HepG2 (cell line): Measurements from ENCODE around the gene KRTAP5-4. TPM values are rescaled to one million over a fixed set of nuclear protein-coding genes. Genes with fewer than 3 reads are reported as not detected.
A peak's percentile ranks its signal among the peaks of the same experiment; 100 is the strongest.
"Not testable (repeated sequence)": the region's sequence is repeated elsewhere in the genome, so short reads cannot be mapped to it uniquely, and the experiment has no call there.

Experiments used
- ATAC-seq: fragments of 200-7000 bp; cut with Tn5 transposase; 3 replicates; pipeline ENCODE4 v1.9.1; 2020; ENCODE audit warnings: mild to moderate bottlenecking, moderate library complexity
- BruUV-seq: library from RNA; stranded (reverse); fragments of 400-500 nt; replicated peaks from 2 replicates; lab custom pipeline; 2021; lab: Mats Ljungman, UMichigan
- CTCF ChIA-PET: fragments of 300-600 bp; formaldehyde crosslinking; extraction: SDS; loops from one replicate; lab custom pipeline; 2021; ENCODE audit warnings: low total read pairs, inconsistent platforms, low intra/inter-chr PET ratio; lab: Yijun Ruan, JAX
- POLR2A ChIA-PET: fragments of 350-600 bp; sonication (Branson Sonifier 250); formaldehyde crosslinking; loops from one replicate; lab custom pipeline; 2020; ENCODE audit warnings: antibody characterized with exemption, inconsistent platforms; lab: Yijun Ruan, JAX
- DNase-seq: peaks from one replicate; pipeline ENCODE4 v3.0.0-alpha.2; 2015; ENCODE audit warnings: low spot score
- FAIRE-seq: peaks from 3 replicates; lab custom pipeline; 2011; peaks lifted over from hg19 to GRCh38; lab: Jason Lieb, UNC
- H2AFZ ChIP-seq: one replicate; pipeline ENCODE4 v1.6.1; 2011; ENCODE audit warnings: low read length, inconsistent platforms
- H3K27ac ChIP-seq: fragments of 300-600 bp; 3 replicates; pipeline ENCODE4 v1.8.0; 2011; ENCODE audit warnings: mixed run types, mild to moderate bottlenecking, mixed read lengths, low read length, inconsistent platforms; ENCODE audit not compliant: insufficient read depth; ENCODE audit errors: extremely low read length
- H3K27me3 ChIP-seq, 2 experiments: fragments of 200-600 bp in 1 of 2; 2 replicates in 1 of 2; 3 replicates in 1 of 2; pipeline versions ENCODE4 v1.6.0 to v1.8.0; 2011; ENCODE audit warnings: low read length in 2 of 2, mild to moderate bottlenecking in 2 of 2, moderate library complexity in 2 of 2, inconsistent platforms in 1 of 2; ENCODE audit not compliant: insufficient read depth in 2 of 2, control insufficient read depth in 1 of 2
- H3K36me3 ChIP-seq, 2 experiments: fragments of 200-600 bp in 1 of 2; replicated peaks in 1 of 2; 2 replicates in 1 of 2; 3 replicates in 1 of 2; pipeline versions ENCODE4 v1.5.1 to v1.8.0; 2011; ENCODE audit warnings: low read length in 2 of 2, inconsistent platforms in 1 of 2; ENCODE audit not compliant: insufficient read depth in 2 of 2, control insufficient read depth in 1 of 2
- H3K4me1 ChIP-seq: 2 replicates; pipeline ENCODE4 v1.5.1; 2012; ENCODE audit warnings: low read length, inconsistent platforms; ENCODE audit not compliant: insufficient read depth
- H3K4me2 ChIP-seq: 2 replicates; pipeline ENCODE4 v1.6.0; 2011; ENCODE audit warnings: low read depth, low read length, inconsistent platforms
- H3K4me3 ChIP-seq, 3 experiments: fragments of 200-600 bp in 1 of 3; sonication (generic), shearing (Covaris generic) in 1 of 3; replicated peaks in 1 of 3; 2 replicates each; pipeline ENCODE4 v1.5.1; 2011 to 2016; ENCODE audit warnings: low read length in 3 of 3, inconsistent platforms in 2 of 3, low read depth in 2 of 3, mild to moderate bottlenecking in 2 of 3, control low read depth in 1 of 3, mixed read lengths in 1 of 3; ENCODE audit not compliant: insufficient read depth in 1 of 3
- H3K79me2 ChIP-seq: one replicate; pipeline ENCODE4 v1.6.1; 2011; ENCODE audit warnings: low read length, inconsistent platforms; ENCODE audit not compliant: insufficient read depth
- H3K9ac ChIP-seq: 2 replicates; pipeline ENCODE4 v1.6.0; 2011; ENCODE audit warnings: mild to moderate bottlenecking, low read depth, low read length, inconsistent platforms; ENCODE audit not compliant: insufficient read depth
- H3K9me3 ChIP-seq: 2 replicates; pipeline ENCODE4 v1.5.1; 2012; ENCODE audit warnings: mild to moderate bottlenecking, low read length
- H4K20me1 ChIP-seq: 2 replicates; pipeline ENCODE4 v1.6.0; 2011; ENCODE audit warnings: inconsistent platforms, mild to moderate bottlenecking, low read length, moderate library complexity; ENCODE audit not compliant: insufficient read depth
- ASH2L ChIP-seq: fragments of 300-600, 200-600 bp; sonication (generic); IDR thresholded peaks from 2 replicates; pipeline ENCODE4 v1.7.0; 2017; ENCODE audit warnings: low read depth, mild to moderate bottlenecking, moderate library complexity, mixed read lengths, low read length; ENCODE audit not compliant: insufficient read length
- CCDC6 ChIP-seq: sonication (generic); formaldehyde crosslinking; IDR thresholded peaks from 2 replicates; pipeline ENCODE4 v1.8.1; 2022; ENCODE audit warnings: mild to moderate bottlenecking, missing genetic modification reagents, moderate library complexity
- CREB3 ChIP-seq: sonication (generic); formaldehyde crosslinking; IDR thresholded peaks from 2 replicates; pipeline ENCODE4 v1.5.0; 2020; ENCODE audit warnings: missing genetic modification reagents
- DR1 ChIP-seq: sonication (generic); formaldehyde crosslinking; IDR thresholded peaks from 2 replicates; pipeline ENCODE4 v1.8.0; 2021; ENCODE audit warnings: mild to moderate bottlenecking, missing genetic modification reagents, inconsistent platforms
- HIVEP1 ChIP-seq: sonication (generic); formaldehyde crosslinking; IDR thresholded peaks from 2 replicates; pipeline ENCODE4 v1.4.0; 2020; ENCODE audit warnings: mild to moderate bottlenecking, missing genetic modification reagents
- HNRNPUL1 ChIP-seq: fragments of 200-400 bp; formaldehyde crosslinking; IDR thresholded peaks from 2 replicates; pipeline ENCODE4 v1.6.1; 2017; ENCODE audit warnings: low read depth, mild to moderate bottlenecking, low read length, moderate library complexity
- MIXL1 ChIP-seq: IDR thresholded peaks from 2 replicates; pipeline ENCODE4 v1.6.1; 2016
- MNT ChIP-seq: fragments of 450-650 bp; IDR thresholded peaks from 2 replicates; pipeline ENCODE4 v1.6.1; 2016
- MXD1 ChIP-seq: sonication (generic); formaldehyde crosslinking; IDR thresholded peaks from 2 replicates; pipeline ENCODE4 v1.4.0; 2020; ENCODE audit warnings: mild to moderate bottlenecking, missing genetic modification reagents
- NAIF1 ChIP-seq: sonication (generic); formaldehyde crosslinking; IDR thresholded peaks from 2 replicates; pipeline ENCODE4 v1.5.0; 2020; ENCODE audit warnings: mild to moderate bottlenecking, missing genetic modification reagents, borderline replicate concordance
- SNAPC5 ChIP-seq: sonication (generic); formaldehyde crosslinking; IDR thresholded peaks from 2 replicates; pipeline ENCODE4 v1.8.1; 2023; ENCODE audit warnings: mild to moderate bottlenecking, missing genetic modification reagents, borderline replicate concordance
- ZBTB26 ChIP-seq: IDR thresholded peaks from 2 replicates; pipeline ENCODE4 v1.6.1; 2016; ENCODE audit warnings: missing compliant biosample characterization, missing genetic modification reagents, borderline replicate concordance
- ZNF350 ChIP-seq: sonication (generic); formaldehyde crosslinking; IDR thresholded peaks from 2 replicates; pipeline ENCODE4 v1.4.0; 2020; ENCODE audit warnings: mild to moderate bottlenecking, low read depth, missing genetic modification reagents, borderline replicate concordance
- ZNF354B ChIP-seq: sonication (generic); formaldehyde crosslinking; IDR thresholded peaks from 2 replicates; pipeline ENCODE4 v1.8.0; 2022; ENCODE audit warnings: mild to moderate bottlenecking, missing genetic modification reagents
- ZNF788 ChIP-seq: sonication (generic); formaldehyde crosslinking; IDR thresholded peaks from 2 replicates; pipeline ENCODE4 v1.5.0; 2020; ENCODE audit warnings: mild to moderate bottlenecking, missing genetic modification reagents, borderline replicate concordance
- whole genome bisulfite sequencing: methylation state at CpG from one replicate; pipeline ENCODE4 v1.1.6; 2017; ENCODE audit warnings: low lambda C conversion rate; 5-methylcytosine and 5-hydroxymethylcytosine counted together
- in situ Hi-C: cut with HindIII; loops from 2 replicates; pipeline ENCODE4 v1.10.0; 2017; ENCODE audit warnings: low pct_unique_long_range_greater_than_20kb; ENCODE audit not compliant: extremely low pct_ligation_motif_present
- intact Hi-C: fragments of 100-400 bp; cut with micrococcal nuclease; formaldehyde crosslinking; loops from one replicate; pipeline ENCODE4 v1.10.0; 2022; ENCODE audit not compliant: unreplicated experiment
- polyA plus RNA-seq, 8 experiments: library from polyadenylated mRNA; depleted of rRNA in 3 of 8; stranded (reverse) in 7 of 8; unstranded in 1 of 8; fragments of >200 nt; fragmentation: Illumina TruSeq in 4 of 8; extraction: Trizol in 4 of 8; gene quantifications; 2 replicates each; pipeline versions ENCODE4 v1.2.1 to v1.2.3, GENCODE V29; 2011 to 2016; ENCODE audit warnings: low read depth in 4 of 8, missing spikeins in 1 of 8, mixed read lengths in 1 of 8; ENCODE audit not compliant: insufficient read depth in 1 of 8
- total RNA-seq, 5 experiments: library from RNA; depleted of rRNA; stranded (reverse); fragments of >200 nt; fragmentation: Illumina TruSeq; extraction: Trizol; gene quantifications; 2 replicates each; pipeline ENCODE4 v1.2.3, GENCODE V29; 2016; ENCODE audit warnings: low read depth in 1 of 5

Gene KRTAP5-4
- total and polyA plus RNA-seq, 2 of the 13 experiments (the other 11 are each of a cell fraction or from before 2014, with no cell fraction given) = not detected

- FAIRE-seq, H3K27ac ChIP-seq, H3K9me3 ChIP-seq, H3K9ac ChIP-seq, H3K4me2 ChIP-seq, CTCF ChIA-PET, H3K79me2 ChIP-seq, H3K36me3 ChIP-seq, BruUV-seq, ATAC-seq, H2AFZ ChIP-seq, intact Hi-C loops, DNase-seq, POLR2A ChIA-PET, in situ Hi-C loops, H4K20me1 ChIP-seq, H3K4me3 ChIP-seq: not testable (repeated sequence)
- 6% methylated on average over 3 of the region's 3 CpGs for WGBS
- Histone ChIP-seq H3K27me3 (peaks cover 0 to 21% of the 10 kb centered on the region in 2 experiments; a peak in 3 of 5 replicates), H3K4me1 (peaks cover 11% of the 10 kb centered on the region)
- TF ChIP-seq MNT = peak; percentile 91
Measured at GRCh38 chr11:1598406-1598805, 23.5 kb downstream of the KRTAP5-4 start.

GRCh38 chr11:1597994-1598380 is 24.0 kb downstream of the KRTAP5-4 start, which contains the start of gene KRTAP5-2:
Gene KRTAP5-2 (minus strand): TSS chr11:1598294. CDS start chr11:1598250, 44 bp downstream.
- no peaks in the 10 kb centered on the region for H3K36me3 ChIP-seq
- BruUV-seq = no TSS peak
- CTCF ChIA-PET = no interaction called here
- DNase-seq (no peak), ATAC-seq (no peak), FAIRE-seq (no peak)
- peaks cover 0 to 21% of the 10 kb centered on the region in 2 experiments; a peak in 3 of 5 replicates for H3K27me3 ChIP-seq
- intact Hi-C loops (no loop called here), in situ Hi-C loops (no loop called here)
- WGBS = 0% methylated on average over 2 of the region's 4 CpGs
- no peaks in the 10 kb centered on the region for H3K9me3 ChIP-seq
- H3K4me2 ChIP-seq = no peak within 1 kb of the TSS
- POLR2A ChIA-PET = no interaction called here
- no peaks in the 10 kb centered on the region for H4K20me1 ChIP-seq
- no peak within 1 kb of the TSS for H3K27ac ChIP-seq
- peaks cover 11% of the 10 kb centered on the region for H3K4me1 ChIP-seq
- H3K9ac ChIP-seq = no peak within 1 kb of the TSS
- no peak within 1 kb of the TSS for H3K4me3 ChIP-seq
- H2AFZ ChIP-seq = no peak within 1 kb of the TSS
- no peaks in the 10 kb centered on the region for H3K79me2 ChIP-seq
- TF ChIP-seq ZNF788 (CRISPR knock-in tag) (no peak), MXD1 (CRISPR knock-in tag) (no peak), HNRNPUL1 (no peak), ZNF354B (CRISPR knock-in tag) (no peak), SNAPC5 (CRISPR knock-in tag) (no peak), HIVEP1 (no peak), CREB3 (CRISPR knock-in tag) (no peak), ZNF350 (CRISPR knock-in tag) (no peak), MIXL1 (CRISPR knock-in tag) (no peak), ZBTB26 (CRISPR knock-in tag) (no peak), CCDC6 (CRISPR knock-in tag) (no peak), DR1 (CRISPR knock-in tag) (no peak), NAIF1 (CRISPR knock-in tag) (no peak), ASH2L (no peak)
